Activated CD8-positive, alpha-beta T cell treated with anti-CD3 and anti-CD28 coated beads for 36 hours (primary cell): ENCODE measurements around the gene PRPH. TPM values are rescaled to one million over a fixed set of nuclear protein-coding genes. Genes with fewer than 3 reads are reported as not detected.

Experiments
- ATAC-seq: fragments of 200-7000 bp; cut with Tn5 transposase; one replicate; pipeline ENCODE4 v1.10.0; 2021; ENCODE audit warnings: mild to moderate bottlenecking, moderate library complexity
- CTCF ChIA-PET: fragments of 350-600 bp; sonication (Branson Sonifier 250); formaldehyde crosslinking; loops from one replicate; lab custom pipeline; 2021; ENCODE audit warnings: antibody characterized with exemption; lab: Charles Lee
- POLR2A ChIA-PET: fragments of 350-600 bp; sonication (Branson Sonifier 250); formaldehyde crosslinking; loops from one replicate; lab custom pipeline; 2021; ENCODE audit warnings: antibody characterized with exemption; lab: Charles Lee
- DNase-seq: peaks from one replicate; pipeline ENCODE4 v3.0.0-alpha.2; 2020
- H3K27ac Mint-ChIP-seq: one replicate; pipeline ENCODE4 v1.8.0; 2021; ENCODE audit warnings: mild to moderate bottlenecking, mixed read lengths
- H3K27me3 Mint-ChIP-seq: one replicate; pipeline ENCODE4 v1.8.0; 2021; ENCODE audit warnings: mixed read lengths
- H3K36me3 Mint-ChIP-seq: one replicate; pipeline ENCODE4 v1.8.0; 2021; ENCODE audit warnings: low read depth, mixed read lengths
- H3K4me1 Mint-ChIP-seq: one replicate; pipeline ENCODE4 v1.8.0; 2021; ENCODE audit warnings: low read depth, mixed read lengths
- H3K4me3 Mint-ChIP-seq: one replicate; pipeline ENCODE4 v1.8.0; 2021; ENCODE audit warnings: mild to moderate bottlenecking, moderate library complexity, mixed read lengths
- H3K9me3 Mint-ChIP-seq: one replicate; pipeline ENCODE4 v1.8.0; 2021; ENCODE audit warnings: mixed read lengths
- intact Hi-C: fragments of 100-400 bp; cut with micrococcal nuclease; formaldehyde crosslinking; loops from one replicate; pipeline ENCODE4 v1.10.0; 2022
- total RNA-seq, 2 experiments: library from RNA; stranded (reverse); gene quantifications; one replicate each; pipeline ENCODE4 v1.2.3, GENCODE V29; 2021
- TF ChIP-seq, protein P1 (sequence below): fragments of 200-600 bp; IDR thresholded peaks from one replicate; pipeline ENCODE4 v1.8.0; 2022; ENCODE audit warnings: antibody characterized with exemption, mild to moderate bottlenecking

PRPH gene
- total RNA-seq, 2 experiments from 2014 or later, result not detected

DNA sequence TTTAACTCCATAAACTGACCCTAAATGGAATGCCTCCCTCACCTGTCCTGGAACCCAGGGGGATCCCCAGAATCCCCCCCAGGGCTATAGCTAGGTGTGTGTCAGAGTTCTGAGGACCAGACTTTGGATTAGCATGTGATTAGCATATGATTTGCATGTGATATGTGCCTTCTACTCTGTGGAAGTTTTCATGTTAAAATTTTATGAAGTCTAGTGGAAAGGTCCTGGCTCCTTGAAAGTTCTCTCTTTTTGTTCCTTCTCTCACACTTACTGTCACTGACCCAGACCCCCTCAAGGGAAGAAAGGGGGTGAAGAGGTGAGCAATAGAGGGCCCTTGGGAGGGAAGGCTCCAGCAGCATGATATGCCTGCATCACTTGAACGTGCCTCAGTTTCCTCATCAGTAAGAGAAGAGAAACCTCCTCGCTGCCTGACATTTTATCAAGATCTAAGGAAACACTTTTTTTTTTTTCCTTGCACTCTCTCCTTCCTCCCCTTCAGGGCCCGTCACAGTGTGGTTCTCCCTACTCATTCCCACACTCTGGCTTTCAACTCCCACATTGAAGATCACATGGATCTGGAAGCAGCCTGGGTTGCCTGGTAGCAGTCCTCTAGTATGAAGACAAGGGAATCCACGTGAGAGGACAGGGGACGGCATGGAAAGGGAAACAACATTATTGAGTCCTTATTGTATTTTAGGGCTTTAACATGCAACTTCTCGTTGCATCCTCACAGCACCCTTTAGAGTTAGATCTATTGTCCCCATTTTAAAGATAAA is 45.3 kb downstream of the PRPH start:
- Mint-ChIP-seq H3K4me1 (peaks cover 30% of the 10 kb centered on the region), H3K36me3 (no peaks in the 10 kb centered on the region), H3K9me3 (no peaks in the 10 kb centered on the region), H3K4me3 (no peak overlapping the region), H3K27me3 (peaks cover 65% of the 10 kb centered on the region), H3K27ac (no peak overlapping the region)
- no peak for ATAC-seq
- ChIA-PET POLR2A (interaction anchor here (0.9 kb wide), 1 partner anchor 67 kb away, joined by 3 read pairs; no protein-coding TSS in a partner anchor), CTCF (interaction anchor here (0.7 to 5.8 kb wide), 9 partner anchors 8 to 115 kb away, joined by 3 to 77 read pairs (median 15); partner anchors contain the start of genes PRPH and TROAP)
- intact Hi-C loops, result no loop called here
- DNase-seq, result no peak
- TF ChIP-seq, protein P1, sequence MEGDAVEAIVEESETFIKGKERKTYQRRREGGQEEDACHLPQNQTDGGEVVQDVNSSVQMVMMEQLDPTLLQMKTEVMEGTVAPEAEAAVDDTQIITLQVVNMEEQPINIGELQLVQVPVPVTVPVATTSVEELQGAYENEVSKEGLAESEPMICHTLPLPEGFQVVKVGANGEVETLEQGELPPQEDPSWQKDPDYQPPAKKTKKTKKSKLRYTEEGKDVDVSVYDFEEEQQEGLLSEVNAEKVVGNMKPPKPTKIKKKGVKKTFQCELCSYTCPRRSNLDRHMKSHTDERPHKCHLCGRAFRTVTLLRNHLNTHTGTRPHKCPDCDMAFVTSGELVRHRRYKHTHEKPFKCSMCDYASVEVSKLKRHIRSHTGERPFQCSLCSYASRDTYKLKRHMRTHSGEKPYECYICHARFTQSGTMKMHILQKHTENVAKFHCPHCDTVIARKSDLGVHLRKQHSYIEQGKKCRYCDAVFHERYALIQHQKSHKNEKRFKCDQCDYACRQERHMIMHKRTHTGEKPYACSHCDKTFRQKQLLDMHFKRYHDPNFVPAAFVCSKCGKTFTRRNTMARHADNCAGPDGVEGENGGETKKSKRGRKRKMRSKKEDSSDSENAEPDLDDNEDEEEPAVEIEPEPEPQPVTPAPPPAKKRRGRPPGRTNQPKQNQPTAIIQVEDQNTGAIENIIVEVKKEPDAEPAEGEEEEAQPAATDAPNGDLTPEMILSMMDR, result no peak

DNA sequence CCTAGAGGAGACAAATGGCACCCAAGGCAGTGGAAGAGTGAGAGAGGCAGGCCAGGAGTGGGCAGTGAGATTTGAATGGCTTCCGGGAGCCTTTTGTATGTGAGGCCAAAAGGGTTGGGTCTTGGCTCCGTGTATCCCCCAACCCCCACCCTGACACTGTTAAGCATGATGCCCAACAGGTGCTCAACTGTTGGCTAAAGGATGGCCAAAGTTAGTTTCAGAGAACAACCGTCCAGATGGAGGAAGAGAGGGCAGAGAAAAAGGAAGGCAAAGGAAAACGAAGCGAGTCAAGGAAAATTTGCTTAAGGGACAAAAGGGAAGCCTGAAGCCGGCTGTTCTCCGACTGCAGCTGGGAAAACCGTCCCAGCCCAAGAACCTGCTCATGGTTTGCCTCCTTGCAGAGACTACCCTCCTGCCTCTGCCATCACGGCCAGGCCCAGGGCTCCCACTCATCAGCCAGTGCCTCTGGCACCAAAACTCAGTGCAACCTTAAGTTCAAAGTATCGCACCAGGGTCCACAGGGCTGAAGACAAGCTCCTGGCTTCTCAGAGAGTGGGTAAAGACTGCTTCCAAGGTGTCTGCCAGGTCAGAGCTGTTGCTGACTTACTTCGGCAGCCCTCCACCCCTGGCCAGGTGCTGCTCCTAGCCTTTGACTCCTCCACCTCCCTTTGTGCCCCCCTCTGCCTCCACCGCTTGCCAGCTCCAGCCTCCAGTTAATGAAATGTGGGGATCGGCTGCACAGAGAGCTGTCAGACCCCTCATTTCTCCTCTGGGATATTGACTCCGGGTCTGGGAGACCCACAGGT is 46.2 kb downstream of the PRPH start:
- ChIA-PET CTCF (interaction anchor here (0.8 to 4.0 kb wide), 24 partner anchors 9 to 240 kb away, joined by 3 to 126 read pairs (median 7); partner anchors contain the start of genes PRPH, SPATS2, TROAP and TUBA1C), POLR2A (interaction anchor here (0.6 to 2.7 kb wide), 9 partner anchors 9 to 226 kb away, joined by 3 to 12 read pairs (median 4); partner anchors contain the start of genes PRPH and TROAP)
- Mint-ChIP-seq H3K4me1 (peaks cover 36% of the 10 kb centered on the region), H3K4me3 (no peak overlapping the region), H3K27ac (no peak overlapping the region), H3K27me3 (peaks cover 67% of the 10 kb centered on the region), H3K36me3 (no peaks in the 10 kb centered on the region), H3K9me3 (no peaks in the 10 kb centered on the region)
- ATAC-seq (no peak), DNase-seq (no peak)
- intact Hi-C loops, result no loop called here
- TF ChIP-seq, protein P1, result no peak

DNA sequence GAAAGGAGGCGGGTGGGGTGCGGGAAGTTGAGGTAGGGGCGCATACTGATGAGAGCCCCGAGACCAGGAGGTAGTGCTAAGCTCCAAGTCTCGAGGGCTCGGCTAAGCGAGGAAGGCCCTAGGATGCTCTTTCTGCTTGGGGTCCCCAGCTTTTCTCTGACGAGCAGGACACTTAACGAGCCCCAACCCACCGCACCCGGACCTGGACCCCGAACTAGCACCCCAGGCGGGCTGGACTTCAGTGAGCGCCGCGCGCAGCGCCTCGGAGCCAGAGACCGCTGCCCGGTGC is 46.8 kb downstream of the PRPH start:
- DNase-seq (no peak), ATAC-seq (no peak)
- intact Hi-C loops, result loop anchor here (2.0 kb wide), 1 partner anchor 53 kb away; no protein-coding TSS in a partner anchor
- Mint-ChIP-seq H3K4me1 (peaks cover 38% of the 10 kb centered on the region), H3K36me3 (no peaks in the 10 kb centered on the region), H3K4me3 (no peak overlapping the region), H3K27ac (no peak overlapping the region), H3K27me3 (peaks cover 69% of the 10 kb centered on the region), H3K9me3 (no peaks in the 10 kb centered on the region)
- POLR2A ChIA-PET, result interaction anchor here (0.6 to 2.7 kb wide), 9 partner anchors 10 to 225 kb away, joined by 3 to 12 read pairs (median 4); partner anchors contain the start of genes PRPH and TROAP
- TF ChIP-seq, protein P1, result no peak
- CTCF ChIA-PET, result interaction anchor here (0.8 to 4.0 kb wide), 30 partner anchors 9 to 240 kb away, joined by 3 to 126 read pairs (median 5); partner anchors contain the start of genes PRPH, SPATS2, TROAP and TUBA1C

DNA sequence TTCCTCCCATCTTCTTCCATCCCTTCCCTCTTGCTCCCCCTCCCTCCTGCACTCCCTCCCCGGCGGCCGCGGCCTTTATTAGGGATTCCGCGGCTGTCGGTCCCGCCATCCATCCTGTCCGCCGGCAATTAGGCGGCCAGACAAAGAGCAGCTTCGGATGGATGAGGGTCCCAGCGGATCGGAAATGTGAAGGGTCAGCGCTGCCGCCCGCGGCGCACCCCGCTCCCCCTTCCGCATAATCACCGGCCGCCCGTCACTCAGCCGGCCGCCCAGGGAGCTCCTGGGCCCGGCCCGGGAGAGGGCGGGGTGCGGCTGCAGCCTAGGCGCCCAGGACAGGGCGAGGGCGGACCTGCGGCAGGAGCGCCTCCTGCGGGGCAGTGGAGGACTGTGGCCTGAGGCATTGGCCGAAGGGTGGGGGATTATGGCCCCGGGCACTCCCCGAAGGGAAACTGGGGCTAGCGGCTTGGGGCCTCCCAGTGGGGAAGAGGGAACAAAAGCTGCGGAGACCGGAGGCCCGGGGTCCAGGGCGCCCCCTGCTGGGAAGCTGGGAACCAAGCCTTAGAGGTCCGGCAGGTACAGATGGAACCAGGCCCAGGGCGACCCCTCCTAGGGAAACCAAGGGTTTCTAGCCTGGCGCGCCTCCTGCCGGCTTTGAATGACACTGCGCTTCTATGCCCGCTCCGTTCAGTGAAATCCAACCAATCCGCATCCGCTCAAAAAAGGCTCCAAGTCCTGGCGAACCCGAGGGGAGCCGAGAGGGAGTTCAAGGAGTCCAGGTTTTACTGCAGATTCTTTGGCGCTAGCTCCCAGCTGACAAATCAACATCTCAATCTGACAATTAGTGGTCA is 47.3 kb downstream of the PRPH start:
- peak; percentile 84 for ATAC-seq
- ChIA-PET CTCF (interaction anchor here (0.8 to 4.0 kb wide), 45 partner anchors 10 to 363 kb away, joined by 3 to 126 read pairs (median 4); partner anchors contain the start of genes PRPH, SPATS2, TROAP and TUBA1C), POLR2A (interaction anchor here (0.6 to 2.7 kb wide), 12 partner anchors 10 to 225 kb away, joined by 3 to 12 read pairs (median 4); partner anchors contain the start of genes PRPH and TROAP)
- H3K36me3 Mint-ChIP-seq, result no peaks in the 10 kb centered on the region
- H3K27ac Mint-ChIP-seq, result no peak overlapping the region
- intact Hi-C loops, result loop anchor here (2.0 kb wide), 1 partner anchor 53 kb away; no protein-coding TSS in a partner anchor
- peak; percentile 93 for DNase-seq
- peaks cover 40% of the 10 kb centered on the region for H3K4me1 Mint-ChIP-seq
- H3K27me3 Mint-ChIP-seq, result peaks cover 69% of the 10 kb centered on the region
- no peaks in the 10 kb centered on the region for H3K9me3 Mint-ChIP-seq
- peak overlapping the region; percentile 53 for H3K4me3 Mint-ChIP-seq
- TF ChIP-seq, protein P1, result peak; percentile 99
